HEK293 (cell line): ENCODE results near the gene HTR2A.

Source experiments
- ELK4 ChIP-seq: IDR thresholded peaks from 2 replicates; pipeline ENCODE4 v1.6.1; 2011; ENCODE audit warnings: mild to moderate bottlenecking, low read depth, low read length, borderline replicate concordance
- MZF1 ChIP-seq: fragments of 450-650 bp; formaldehyde crosslinking; IDR thresholded peaks from 2 replicates; pipeline ENCODE4 v1.5.1; 2017; ENCODE audit warnings: missing biosample characterization, missing genetic modification characterization, borderline replicate concordance
- YY1 ChIP-seq: fragments of 450-650 bp; formaldehyde crosslinking; IDR thresholded peaks from 2 replicates; pipeline ENCODE4 v1.5.1; 2018; ENCODE audit warnings: missing biosample characterization, missing genetic modification characterization
- ZBTB7A ChIP-seq: fragments of 450-650 bp; formaldehyde crosslinking; IDR thresholded peaks from 2 replicates; pipeline ENCODE4 v1.5.1; 2016; ENCODE audit warnings: low read depth, missing biosample characterization, missing genetic modification characterization
- ZNF133 ChIP-seq: fragments of 450-650 bp; formaldehyde crosslinking; IDR thresholded peaks from 2 replicates; pipeline ENCODE4 v1.5.1; 2016; ENCODE audit warnings: missing biosample characterization, missing genetic modification characterization
- ZNF223 ChIP-seq: fragments of 450-650 bp; formaldehyde crosslinking; IDR thresholded peaks from 2 replicates; pipeline ENCODE4 v1.5.1; 2016; ENCODE audit warnings: missing biosample characterization, missing genetic modification characterization
- ZNF350 ChIP-seq: fragments of 450-650 bp; formaldehyde crosslinking; IDR thresholded peaks from 2 replicates; pipeline ENCODE4 v1.5.0; 2017; ENCODE audit warnings: missing biosample characterization, mild to moderate bottlenecking, missing genetic modification characterization
- ZNF558 ChIP-seq: fragments of 450-650 bp; formaldehyde crosslinking; IDR thresholded peaks from 2 replicates; pipeline ENCODE4 v1.5.1; 2016; ENCODE audit warnings: missing biosample characterization, missing genetic modification characterization
- ZNF580 ChIP-seq: fragments of 450-650 bp; formaldehyde crosslinking; IDR thresholded peaks from 2 replicates; pipeline ENCODE4 v1.5.1; 2016; ENCODE audit warnings: missing biosample characterization, missing genetic modification characterization
- ZNF843 ChIP-seq: fragments of 450-650 bp; formaldehyde crosslinking; IDR thresholded peaks from 2 replicates; pipeline ENCODE4 v1.5.1; 2016; ENCODE audit warnings: missing biosample characterization, missing genetic modification characterization
- TF ChIP-seq, protein P1 (sequence below): fragments of 450-650 bp; formaldehyde crosslinking; IDR thresholded peaks from 2 replicates; pipeline ENCODE4 v1.5.1; 2016; ENCODE audit warnings: missing biosample characterization, missing genetic modification characterization
- TF ChIP-seq, protein P2 (sequence below): fragments of 450-650 bp; formaldehyde crosslinking; IDR thresholded peaks from 2 replicates; pipeline ENCODE4 v1.5.1; 2016; ENCODE audit warnings: missing biosample characterization, missing genetic modification characterization, low read depth

DNA sequence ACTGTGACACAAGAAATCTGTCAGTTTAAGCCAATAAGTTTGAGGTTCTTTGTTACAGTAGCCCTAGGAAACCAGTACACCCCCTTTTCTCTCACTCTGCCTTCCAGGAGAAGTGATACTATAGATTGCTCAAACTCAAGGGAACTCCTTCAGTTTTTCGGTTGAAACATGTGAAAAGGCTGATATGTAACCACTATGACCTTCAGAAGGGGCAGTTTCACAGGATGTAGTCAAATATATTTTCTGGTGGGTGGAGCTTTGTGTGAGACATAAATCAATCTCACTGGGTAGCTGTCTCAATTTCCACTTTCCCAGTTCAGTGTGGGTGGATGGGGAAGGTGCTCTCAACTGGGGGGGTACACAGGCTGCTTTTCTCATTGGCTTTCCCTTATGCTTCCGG lies 41.7 kb downstream of the HTR2A start:
- TF ChIP-seq, protein P1, sequence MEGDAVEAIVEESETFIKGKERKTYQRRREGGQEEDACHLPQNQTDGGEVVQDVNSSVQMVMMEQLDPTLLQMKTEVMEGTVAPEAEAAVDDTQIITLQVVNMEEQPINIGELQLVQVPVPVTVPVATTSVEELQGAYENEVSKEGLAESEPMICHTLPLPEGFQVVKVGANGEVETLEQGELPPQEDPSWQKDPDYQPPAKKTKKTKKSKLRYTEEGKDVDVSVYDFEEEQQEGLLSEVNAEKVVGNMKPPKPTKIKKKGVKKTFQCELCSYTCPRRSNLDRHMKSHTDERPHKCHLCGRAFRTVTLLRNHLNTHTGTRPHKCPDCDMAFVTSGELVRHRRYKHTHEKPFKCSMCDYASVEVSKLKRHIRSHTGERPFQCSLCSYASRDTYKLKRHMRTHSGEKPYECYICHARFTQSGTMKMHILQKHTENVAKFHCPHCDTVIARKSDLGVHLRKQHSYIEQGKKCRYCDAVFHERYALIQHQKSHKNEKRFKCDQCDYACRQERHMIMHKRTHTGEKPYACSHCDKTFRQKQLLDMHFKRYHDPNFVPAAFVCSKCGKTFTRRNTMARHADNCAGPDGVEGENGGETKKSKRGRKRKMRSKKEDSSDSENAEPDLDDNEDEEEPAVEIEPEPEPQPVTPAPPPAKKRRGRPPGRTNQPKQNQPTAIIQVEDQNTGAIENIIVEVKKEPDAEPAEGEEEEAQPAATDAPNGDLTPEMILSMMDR (tag by site-specific recombination) = no peak
- TF ChIP-seq ZNF580 (tag by site-specific recombination) (no peak), ZNF223 (no peak), ZBTB7A (no peak), MZF1 (no peak), YY1 (tag by site-specific recombination) (no peak), ELK4 (no peak), ZNF133 (no peak), ZNF843 (tag by site-specific recombination) (no peak), ZNF558 (tag by site-specific recombination) (no peak), ZNF350 (tag by site-specific recombination) (no peak)
- TF ChIP-seq, protein P2, sequence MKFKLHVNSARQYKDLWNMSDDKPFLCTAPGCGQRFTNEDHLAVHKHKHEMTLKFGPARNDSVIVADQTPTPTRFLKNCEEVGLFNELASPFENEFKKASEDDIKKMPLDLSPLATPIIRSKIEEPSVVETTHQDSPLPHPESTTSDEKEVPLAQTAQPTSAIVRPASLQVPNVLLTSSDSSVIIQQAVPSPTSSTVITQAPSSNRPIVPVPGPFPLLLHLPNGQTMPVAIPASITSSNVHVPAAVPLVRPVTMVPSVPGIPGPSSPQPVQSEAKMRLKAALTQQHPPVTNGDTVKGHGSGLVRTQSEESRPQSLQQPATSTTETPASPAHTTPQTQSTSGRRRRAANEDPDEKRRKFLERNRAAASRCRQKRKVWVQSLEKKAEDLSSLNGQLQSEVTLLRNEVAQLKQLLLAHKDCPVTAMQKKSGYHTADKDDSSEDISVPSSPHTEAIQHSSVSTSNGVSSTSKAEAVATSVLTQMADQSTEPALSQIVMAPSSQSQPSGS (tag by site-specific recombination) = no peak
